Breast epithelium (tissue), 4 donors: ENCODE data around the gene WAS. TPM values are rescaled to one million over a fixed set of nuclear protein-coding genes. Genes with fewer than 3 reads are reported as not detected.
"Not testable (repeated sequence)": the region's sequence is repeated elsewhere in the genome, so short reads cannot be mapped to it uniquely, and the experiment has no call there.

Experiments used
- DNase-seq, 2 donors: peaks; one replicate each; pipeline ENCODE4 v3.0.0-alpha.2; 2019; ENCODE audit warnings: low spot score in 2 of 2
- H3K27ac ChIP-seq, 2 donors: fragments of 200-600 bp; sonication (generic) in 1 of 2; one replicate each; pipeline ENCODE4 v1.5.1; 2016 to 2019; ENCODE audit warnings: mild to moderate bottlenecking in 1 of 2
- H3K27me3 ChIP-seq, 2 donors: fragments of 200-600 bp; sonication (generic) in 1 of 2; one replicate each; pipeline versions ENCODE4 v1.5.1 to v1.6.0; 2017 to 2019; ENCODE audit warnings: control low read depth in 1 of 2, mild to moderate bottlenecking in 1 of 2
- H3K36me3 ChIP-seq: fragments of 200-600 bp; one replicate; pipeline ENCODE4 v1.5.1; 2019
- H3K4me1 ChIP-seq, 2 donors: fragments of 200-600 bp; sonication (generic); one replicate each; pipeline ENCODE4 v1.5.1; 2016 to 2019; ENCODE audit warnings: control low read depth in 1 of 2
- H3K4me3 ChIP-seq, 3 donors: fragments of 200-600 bp; sonication (generic); 1 replicate in 2 of 3; 2 replicates in 1 of 3; pipeline ENCODE4 v1.5.1; 2016 to 2019; ENCODE audit warnings: mild to moderate bottlenecking in 3 of 3, moderate library complexity in 2 of 3
- H3K9me3 ChIP-seq, 2 donors: fragments of 200-600 bp; sonication (generic) in 1 of 2; one replicate each; pipeline ENCODE4 v1.5.1; 2016 to 2019; ENCODE audit warnings: control low read depth in 1 of 2
- CTCF ChIP-seq, 3 donors: fragments of 450-650 bp; IDR thresholded peaks; one replicate each; pipeline ENCODE4 v1.5.1; 2016 to 2017; ENCODE audit warnings: antibody characterized with exemption in 3 of 3, mild to moderate bottlenecking in 3 of 3, moderate library complexity in 3 of 3
- POLR2A ChIP-seq: fragments of 450-650 bp; IDR thresholded peaks from one replicate; pipeline ENCODE4 v1.6.1; 2016; ENCODE audit warnings: antibody characterized with exemption, mild to moderate bottlenecking, moderate library complexity
- POLR2AphosphoS5 ChIP-seq, 3 donors: sonication (generic); formaldehyde crosslinking; IDR thresholded peaks; one replicate each; pipeline ENCODE4 v1.6.1; 2017; ENCODE audit warnings: antibody characterized with exemption in 3 of 3
- intact Hi-C: fragments of 100-400 bp; cut with DNase I; formaldehyde crosslinking; loops from one replicate; pipeline ENCODE4 v1.15.1; 2023; ENCODE audit warnings: low total_unique reads
- total RNA-seq, 3 donors: library from RNA; depleted of rRNA; stranded (reverse); fragments of >200 nt; gene quantifications; one replicate each; pipeline ENCODE4 v1.1.0, GENCODE V29; 2016

WAS gene
- total RNA-seq, 3 donors from 2014 or later = 2.3 to 12.5 (median 6.0) TPM

- intact Hi-C loops = no loop called here
- DNase-seq = no peak
- Histone ChIP-seq H3K4me3 (no peak overlapping the region), H3K27ac (no peak overlapping the region), H3K4me1 (no peaks in the 10 kb centered on the region), H3K27me3 (peaks cover 0 to 63% of the 10 kb centered on the region in 2 donors), H3K36me3 (no peaks in the 10 kb centered on the region), H3K9me3 (no peaks in the 10 kb centered on the region)
- TF ChIP-seq POLR2A (no peak), POLR2AphosphoS5 (IDR thresholded peaks at IDR 0.05) (no peak), CTCF (IDR thresholded peaks at IDR 0.05) (no peak)
Observed at GRCh38 chrX:48685416-48685815, 1.8 kb downstream of the WAS start.

- no peaks in the 10 kb centered on the region for H3K36me3 ChIP-seq
- no peak overlapping the region for H3K27ac ChIP-seq
- H3K4me1 ChIP-seq = no peaks in the 10 kb centered on the region
- H3K4me3 ChIP-seq = no peak overlapping the region
- TF ChIP-seq POLR2A = no peak
- TF ChIP-seq CTCF (IDR thresholded peaks at IDR 0.05) = no peak
- no peak for TF ChIP-seq POLR2AphosphoS5 (IDR thresholded peaks at IDR 0.05)
- DNase-seq = no peak
- H3K27me3 ChIP-seq = peaks cover 0 to 80% of the 10 kb centered on the region in 2 donors
- intact Hi-C loops = no loop called here
- no peaks in the 10 kb centered on the region for H3K9me3 ChIP-seq
Observed at GRCh38 chrX:48688531-48689150, 5.0 kb downstream of the WAS start.

- DNase-seq = no peak
- Histone ChIP-seq H3K27me3 (peaks cover 0 to 73% of the 10 kb centered on the region in 2 donors), H3K9me3 (no peaks in the 10 kb centered on the region), H3K4me3 (no peak overlapping the region), H3K27ac (no peak overlapping the region), H3K36me3 (no peaks in the 10 kb centered on the region), H3K4me1 (no peaks in the 10 kb centered on the region)
- TF ChIP-seq POLR2AphosphoS5 (IDR thresholded peaks at IDR 0.05) = no peak
- no peak for TF ChIP-seq CTCF (IDR thresholded peaks at IDR 0.05)
- no peak for TF ChIP-seq POLR2A
- intact Hi-C loops = no loop called here
Observed at GRCh38 chrX:48689208-48689920, 5.8 kb downstream of the WAS start.

GRCh38 chrX:48691746-48692145 is 8.1 kb downstream of the WAS start:
- H3K36me3 ChIP-seq, DNase-seq, H3K4me1 ChIP-seq, H3K4me3 ChIP-seq, intact Hi-C loops, H3K9me3 ChIP-seq, H3K27ac ChIP-seq: not testable (repeated sequence)
- peaks cover 0 to 61% of the 10 kb centered on the region in 2 donors for H3K27me3 ChIP-seq

- no peak for TF ChIP-seq POLR2A
- TF ChIP-seq POLR2AphosphoS5 (IDR thresholded peaks at IDR 0.05) = no peak
- TF ChIP-seq CTCF (IDR thresholded peaks at IDR 0.05) = no peak
- Histone ChIP-seq H3K9me3 (no peaks in the 10 kb centered on the region), H3K4me1 (no peaks in the 10 kb centered on the region), H3K4me3 (peak overlapping the region in 1 of 3 donors; percentile 70), H3K27me3 (peaks cover 0 to 41% of the 10 kb centered on the region in 2 donors), H3K36me3 (no peaks in the 10 kb centered on the region), H3K27ac (peak overlapping the region in 1 of 2 donors; percentile 90)
- DNase-seq = no peak
- intact Hi-C loops = no loop called here
Observed at GRCh38 chrX:48694776-48695533, 11.4 kb downstream of the WAS start.
